K562 (cell line): Measurements from ENCODE around the gene DPP3. TPM values are rescaled to one million over a fixed set of nuclear protein-coding genes. Genes with fewer than 3 reads are reported as not detected.
A peak's percentile ranks its signal among the peaks of the same experiment; 100 is the strongest.

Experiments
- ATAC-seq: fragments of 200-7000 bp; cut with Tn5 transposase; 3 replicates; pipeline ENCODE4 v1.9.1; 2020; ENCODE audit warnings: moderate library complexity
- BruUV-seq: library from RNA; stranded (reverse); fragments of 400-500 nt; replicated peaks from 2 replicates; lab custom pipeline; 2021; lab: Mats Ljungman, UMichigan
- CTCF ChIA-PET: fragments of 300-600 bp; formaldehyde crosslinking; extraction: SDS; loops from one replicate; lab custom pipeline; 2021; ENCODE audit warnings: low intra/inter-chr PET ratio; lab: Yijun Ruan, JAX
- POLR2A ChIA-PET: fragments of 300-600, 350-650 bp; sonication (Branson Sonifier 250); formaldehyde crosslinking; extraction: SDS; loops from one replicate; lab custom pipeline; 2021; ENCODE audit warnings: antibody characterized with exemption, inconsistent platforms; lab: Yijun Ruan, JAX
- DNase-seq, 4 experiments: peaks; one replicate each; pipeline versions ENCODE4 v3.0.0 to v3.0.0-alpha.2; 2011 to 2018; ENCODE audit warnings: low spot score in 3 of 4, mixed read lengths in 3 of 4; ENCODE audit errors: extremely low read depth in 1 of 4
- FAIRE-seq: peaks from 2 replicates; lab custom pipeline; 2011; peaks lifted over from hg19 to GRCh38; lab: Jason Lieb, UNC
- H2AFZ ChIP-seq: 2 replicates; pipeline ENCODE4 v1.6.0; 2011; ENCODE audit warnings: low read depth, low read length, control low read depth, inconsistent platforms
- H3K27ac ChIP-seq: fragments of 200-600 bp; 3 replicates; pipeline ENCODE4 v1.8.0; 2011; ENCODE audit warnings: low read depth, mild to moderate bottlenecking, control low read depth, inconsistent platforms, low read length, moderate library complexity, mixed read lengths; ENCODE audit errors: extremely low read depth
- H3K27me3 ChIP-seq, 2 experiments: fragments of 300-600 bp in 1 of 2; 2 replicates in 1 of 2; 3 replicates in 1 of 2; pipeline versions ENCODE4 v1.6.0 to v1.8.0; 2011; ENCODE audit warnings: inconsistent platforms in 2 of 2, low read length in 2 of 2, mild to moderate bottlenecking in 1 of 2, mixed read lengths in 1 of 2, moderate library complexity in 1 of 2; ENCODE audit not compliant: control insufficient read depth in 2 of 2, insufficient read depth in 2 of 2
- H3K36me3 ChIP-seq: fragments of 300-600 bp; 3 replicates; pipeline ENCODE4 v1.8.0; 2011; ENCODE audit warnings: mild to moderate bottlenecking, low read length, inconsistent platforms; ENCODE audit not compliant: control insufficient read depth, insufficient read depth
- H3K4me1 ChIP-seq, 2 experiments: fragments of 200-600 bp in 1 of 2; replicated peaks in 1 of 2; 2 replicates in 1 of 2; 3 replicates in 1 of 2; pipeline versions ENCODE4 v1.5.1 to v1.8.0; 2011; ENCODE audit warnings: inconsistent platforms in 2 of 2, low read length in 2 of 2, mild to moderate bottlenecking in 1 of 2, mixed read lengths in 1 of 2, moderate library complexity in 1 of 2; ENCODE audit not compliant: control insufficient read depth in 2 of 2, insufficient read depth in 2 of 2
- H3K4me2 ChIP-seq: 2 replicates; pipeline ENCODE4 v1.6.1; 2011; ENCODE audit warnings: low read length, control low read depth, inconsistent platforms, mixed read lengths; ENCODE audit not compliant: insufficient read depth
- H3K4me3 ChIP-seq: fragments of 200-600 bp; sonication (generic), shearing (Covaris generic); 2 replicates; pipeline ENCODE4 v1.5.1; 2016; ENCODE audit warnings: control low read depth, inconsistent platforms
- H3K79me2 ChIP-seq: fragments of 200-600 bp; 3 replicates; pipeline ENCODE4 v1.8.0; 2011; ENCODE audit warnings: low read length, inconsistent platforms; ENCODE audit not compliant: control insufficient read depth, insufficient read depth
- H3K9ac ChIP-seq, 2 experiments: 2 replicates each; pipeline versions ENCODE4 v1.6.0 to v1.6.1; 2011; ENCODE audit warnings: low read depth in 2 of 2, low read length in 2 of 2, control low read depth in 1 of 2, inconsistent platforms in 1 of 2, mild to moderate bottlenecking in 1 of 2, mixed read lengths in 1 of 2; ENCODE audit not compliant: insufficient read depth in 1 of 2
- H3K9me1 ChIP-seq: one replicate; pipeline ENCODE4 v1.6.0; 2011; ENCODE audit warnings: inconsistent platforms, mild to moderate bottlenecking, low read length, moderate library complexity; ENCODE audit not compliant: control insufficient read depth, insufficient read depth
- H3K9me3 ChIP-seq: replicated peaks from 2 replicates; pipeline ENCODE4 v1.5.1; 2011; ENCODE audit warnings: low read depth, low read length, inconsistent platforms; ENCODE audit not compliant: control insufficient read depth, insufficient read depth
- H4K20me1 ChIP-seq: replicated peaks from 2 replicates; pipeline ENCODE4 v1.6.1; 2011; ENCODE audit warnings: low read length, inconsistent platforms, mixed read lengths; ENCODE audit not compliant: control insufficient read depth, insufficient read depth
- BCOR ChIP-seq: fragments of 450-650 bp; IDR thresholded peaks from 2 replicates; pipeline ENCODE4 v1.6.1; 2016
- KDM1A ChIP-seq, 2 experiments: fragments of 450-650 bp; IDR thresholded peaks; 2 replicates each; pipeline ENCODE4 v1.6.1; 2016; ENCODE audit warnings: mild to moderate bottlenecking in 2 of 2
- RBM25 ChIP-seq: fragments of 200-400 bp; formaldehyde crosslinking; IDR thresholded peaks from 2 replicates; pipeline ENCODE4 v1.6.1; 2018; ENCODE audit warnings: low read length, low read depth, moderate library complexity; ENCODE audit not compliant: severe bottlenecking
- WGBS: fragments of 100-300 bp; shearing (Covaris generic); methylation state at CpG from one replicate; pipeline ENCODE4 v1.1.6; 2016; ENCODE audit warnings: low coverage, mixed read lengths; ENCODE audit not compliant: insufficient coverage; ENCODE audit errors: missing lambda C conversion rate; 5-methylcytosine and 5-hydroxymethylcytosine counted together
- in situ Hi-C: fragments of 300-500 bp; cut with MboI; formaldehyde crosslinking; loops from 4 replicates; pipeline ENCODE4 v1.15.0; 2018; ENCODE audit warnings: inconsistent platforms, mixed read lengths
- intact Hi-C: fragments of 100-400 bp; cut with micrococcal nuclease; formaldehyde crosslinking; loops from 2 replicates; pipeline ENCODE4 v1.14.2; 2022
- polyA plus RNA-seq, 8 experiments: library from polyadenylated mRNA; depleted of rRNA in 4 of 8; stranded (reverse) in 5 of 8; unstranded in 3 of 8; fragments of >200 nt; fragmentation: Nextera tagmentation in 2 of 8; fragmentation: Illumina TruSeq in 1 of 8; extraction: Ambion mirVana in 2 of 8; extraction: Trizol in 1 of 8; gene quantifications; 2 replicates each; pipeline versions ENCODE4 v1.2.1 to v1.2.3, GENCODE V29; 2011 to 2014; ENCODE audit warnings: inconsistent platforms in 1 of 8, missing spikeins in 1 of 8
- total RNA-seq, 7 experiments: library from RNA; depleted of rRNA in 6 of 7; stranded (reverse); fragments of >200 nt in 6 of 7; fragmentation: Illumina TruSeq in 2 of 7; extraction: Trizol in 2 of 7; gene quantifications; 2 replicates each; pipeline versions ENCODE4 v1.2.1 to v1.2.3, GENCODE V29; 2011 to 2021; ENCODE audit warnings: low replicate concordance in 1 of 7
- TF ChIP-seq, protein P1 (sequence below): fragments of 200-400 bp; formaldehyde crosslinking; IDR thresholded peaks from 2 replicates; pipeline ENCODE4 v1.6.1; 2017; ENCODE audit warnings: mild to moderate bottlenecking, low read depth, low read length, moderate library complexity

Gene DPP3
- total and polyA plus RNA-seq, 9 of the 15 experiments (the other 6 are each of a cell fraction or from before 2014, with no cell fraction given) = 3.7 to 69.2 (median 43.3) TPM

GRCh38 chr11:66549696-66550095 is 69.5 kb downstream of the DPP3 start:
- Histone ChIP-seq H3K79me2 (peaks cover 6% of the 10 kb centered on the region; the same call in 1 of the 3 replicates), H3K4me2 (no peak overlapping the region), H3K27ac (no peak overlapping the region), H3K4me1 (peaks cover 0 to 32% of the 10 kb centered on the region in 2 experiments; a peak in 4 of 5 replicates), H3K9me1 (no peaks in the 10 kb centered on the region), H3K27me3 (peaks cover 0 to 4% of the 10 kb centered on the region in 2 experiments; a peak in 1 of 5 replicates), H4K20me1 (no peaks in the 10 kb centered on the region), H3K9me3 (no peaks in the 10 kb centered on the region), H3K36me3 (no peaks in the 10 kb centered on the region), H2AFZ (no peak overlapping the region), H3K9ac (no peak overlapping the region), H3K4me3 (no peak overlapping the region)
- ChIA-PET POLR2A (interaction anchor here (0.5 to 1.8 kb wide), 3 partner anchors 10 to 268 kb away, joined by 3 to 7 read pairs (median 4); no protein-coding TSS in a partner anchor), CTCF (no interaction called here)
- in situ Hi-C loops (loop anchor here (10.0 kb wide), 1 partner anchor 265 kb away; no protein-coding TSS in a partner anchor), intact Hi-C loops (no loop called here)
- WGBS = 20% methylated on average over 3 of the region's 3 CpGs
- no TSS peak for BruUV-seq
- ATAC-seq = no peak
- no peak for DNase-seq
- FAIRE-seq = no peak
- peak; percentile 35 to 58; a peak in 2 of 4 replicates for TF ChIP-seq KDM1A (IDR thresholded peaks at IDR 0.05)
- peak; percentile 85 for TF ChIP-seq BCOR
- peak; percentile 71 for TF ChIP-seq RBM25
- TF ChIP-seq, protein P1, sequence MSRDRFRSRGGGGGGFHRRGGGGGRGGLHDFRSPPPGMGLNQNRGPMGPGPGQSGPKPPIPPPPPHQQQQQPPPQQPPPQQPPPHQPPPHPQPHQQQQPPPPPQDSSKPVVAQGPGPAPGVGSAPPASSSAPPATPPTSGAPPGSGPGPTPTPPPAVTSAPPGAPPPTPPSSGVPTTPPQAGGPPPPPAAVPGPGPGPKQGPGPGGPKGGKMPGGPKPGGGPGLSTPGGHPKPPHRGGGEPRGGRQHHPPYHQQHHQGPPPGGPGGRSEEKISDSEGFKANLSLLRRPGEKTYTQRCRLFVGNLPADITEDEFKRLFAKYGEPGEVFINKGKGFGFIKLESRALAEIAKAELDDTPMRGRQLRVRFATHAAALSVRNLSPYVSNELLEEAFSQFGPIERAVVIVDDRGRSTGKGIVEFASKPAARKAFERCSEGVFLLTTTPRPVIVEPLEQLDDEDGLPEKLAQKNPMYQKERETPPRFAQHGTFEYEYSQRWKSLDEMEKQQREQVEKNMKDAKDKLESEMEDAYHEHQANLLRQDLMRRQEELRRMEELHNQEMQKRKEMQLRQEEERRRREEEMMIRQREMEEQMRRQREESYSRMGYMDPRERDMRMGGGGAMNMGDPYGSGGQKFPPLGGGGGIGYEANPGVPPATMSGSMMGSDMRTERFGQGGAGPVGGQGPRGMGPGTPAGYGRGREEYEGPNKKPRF = no peak
